ENCODE data around the gene TNS4. TPM values are rescaled to one million over a fixed set of nuclear protein-coding genes. Genes with fewer than 3 reads are reported as not detected.

Gene TNS4
- total and polyA plus RNA-seq, 9 of the 15 experiments (the other 6 are each of a cell fraction or from before 2014, with no cell fraction given): 0.04 to 0.73 (median 0.24) TPM; not detected in 1

- H3K4me1 ChIP-seq (replicated peaks in 1 of 2; ENCODE audit: control insufficient read depth in 2 of 2, insufficient read depth in 2 of 2, low read length in 2 of 2): peaks cover 23 to 38% of the 10 kb centered on the region in 2 experiments
- no peaks in the 10 kb centered on the region for H4K20me1 ChIP-seq (replicated peaks; ENCODE audit: control insufficient read depth, insufficient read depth, low read length)
- peak overlapping the region; percentile 90 for H2AFZ ChIP-seq (ENCODE audit: low read depth, low read length)
- peaks cover 2% of the 10 kb centered on the region for H3K9me1 ChIP-seq (ENCODE audit: control insufficient read depth, insufficient read depth, low read length)
- no peak overlapping the region for H3K4me3 ChIP-seq
- DNase-seq (ENCODE audit: extremely low read depth in 1 of 4, low spot score in 3 of 4): peak in 2 of 4 experiments; percentile 37 to 39
- ChIA-PET CTCF (ENCODE audit: low intra/inter-chr PET ratio) (interaction anchor here (0.9 to 2.9 kb wide), 4 partner anchors 101 to 179 kb away, joined by 3 to 28 read pairs (median 14); no protein-coding TSS in a partner anchor), POLR2A (interaction anchor here (0.6 to 2.5 kb wide), 7 partner anchors 7 to 246 kb away, joined by 3 to 7 read pairs (median 5); no protein-coding TSS in a partner anchor)
- peak overlapping the region; percentile 34; the same call in 2 of the 3 replicates for H3K27ac ChIP-seq (ENCODE audit: extremely low read depth, low read depth, low read length)
- H3K79me2 ChIP-seq (ENCODE audit: control insufficient read depth, insufficient read depth, low read length): no peaks in the 10 kb centered on the region
- peak; percentile 51 for FAIRE-seq
- 83% methylated on average over 11 of the region's 11 CpGs for WGBS (ENCODE audit: insufficient coverage, low coverage, missing lambda C conversion rate)
- ATAC-seq: no peak
- peak overlapping the region; percentile 35 to 73; a peak in 2 of 4 replicates for H3K9ac ChIP-seq (ENCODE audit: insufficient read depth in 1 of 2, low read depth in 2 of 2, low read length in 2 of 2)
- no peak overlapping the region for H3K4me2 ChIP-seq (ENCODE audit: insufficient read depth, low read length)
- in situ Hi-C loops (cut with MboI) (loop anchor here (5.0 kb wide), 1 partner anchor 172 kb away; the partner anchor contains the start of gene GJD3), intact Hi-C loops (cut with micrococcal nuclease) (loop anchor here (10.0 kb wide), 1 partner anchor 230 kb away; the partner anchor contains the start of gene RARA)
- H3K36me3 ChIP-seq (ENCODE audit: control insufficient read depth, insufficient read depth, low read length): no peaks in the 10 kb centered on the region
- no peak for TF ChIP-seq GATAD2A (IDR thresholded peaks at IDR 0.05)
- peak; percentile 77 for TF ChIP-seq MCM3 (IDR thresholded peaks at IDR 0.05)
- TF ChIP-seq MLLT1 (IDR thresholded peaks at IDR 0.05): no peak
- TF ChIP-seq LARP7 (IDR thresholded peaks at IDR 0.05): peak; percentile 72; the same call in 1 of the 2 replicates
- TF ChIP-seq YBX1 (IDR thresholded peaks at IDR 0.05): no peak
- no peak for TF ChIP-seq NONO (IDR thresholded peaks at IDR 0.05; ENCODE audit: low read depth in 2 of 2, low read length in 1 of 2)
- TF ChIP-seq SMARCE1 (IDR thresholded peaks at IDR 0.05): 0 out of 2 replicates have a peak, but pooled peaks have one; percentile 13
- 0 out of 2 replicates have a peak, but pooled peaks have one; percentile 36 for TF ChIP-seq NFRKB (IDR thresholded peaks at IDR 0.05; ENCODE audit: low read depth)
- TF ChIP-seq, protein P1, sequence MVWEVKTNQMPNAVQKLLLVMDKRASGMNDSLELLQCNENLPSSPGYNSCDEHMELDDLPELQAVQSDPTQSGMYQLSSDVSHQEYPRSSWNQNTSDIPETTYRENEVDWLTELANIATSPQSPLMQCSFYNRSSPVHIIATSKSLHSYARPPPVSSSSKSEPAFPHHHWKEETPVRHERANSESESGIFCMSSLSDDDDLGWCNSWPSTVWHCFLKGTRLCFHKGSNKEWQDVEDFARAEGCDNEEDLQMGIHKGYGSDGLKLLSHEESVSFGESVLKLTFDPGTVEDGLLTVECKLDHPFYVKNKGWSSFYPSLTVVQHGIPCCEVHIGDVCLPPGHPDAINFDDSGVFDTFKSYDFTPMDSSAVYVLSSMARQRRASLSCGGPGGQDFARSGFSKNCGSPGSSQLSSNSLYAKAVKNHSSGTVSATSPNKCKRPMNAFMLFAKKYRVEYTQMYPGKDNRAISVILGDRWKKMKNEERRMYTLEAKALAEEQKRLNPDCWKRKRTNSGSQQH (CRISPR knock-in tag; IDR thresholded peaks at IDR 0.05): 0 out of 2 replicates have a peak, but pooled peaks have one; percentile 24
- TF ChIP-seq THRB (CRISPR knock-in tag; conservative IDR thresholded peaks at IDR 0.05): peak; percentile 52; the same call in 1 of the 2 replicates
- TF ChIP-seq ZC3H4 (CRISPR knock-in tag; IDR thresholded peaks at IDR 0.05; ENCODE audit: borderline replicate concordance): no peak
- TF ChIP-seq ZSCAN32 (CRISPR knock-in tag; IDR thresholded peaks at IDR 0.05): no peak
- no peaks in the 10 kb centered on the region; the same call in 1 of the 2 replicates for H3K9me3 ChIP-seq (replicated peaks; ENCODE audit: control insufficient read depth, insufficient read depth, low read depth, low read length)
- BruUV-seq (replicated peaks): no TSS peak
- no peaks in the 10 kb centered on the region for H3K27me3 ChIP-seq (ENCODE audit: control insufficient read depth in 2 of 2, insufficient read depth in 2 of 2, low read length in 2 of 2)
These were observed 33.2 kb upstream of the TNS4 start for GRCh38 chr17:40534371-40535189.

Data from K562 (cell line).